ENCODE results near the gene MRPS10.

GRCh38 chr6:42250274-42250931, 32.7 kb upstream of the MRPS10 start:
- TF ChIP-seq POLR2A (IDR thresholded peaks at IDR 0.05; ENCODE audit: low read depth, low read length) (no peak), POLR2AphosphoS5 (IDR thresholded peaks at IDR 0.05; ENCODE audit: low read depth, low read length) (no peak)
